HL-60 (cell line): ENCODE results near the gene BCL11A.

Experiments used
- GABPA ChIP-seq: IDR thresholded peaks from 2 replicates; pipeline ENCODE4 v1.6.1; 2012; ENCODE audit warnings: low read depth
- POLR2AphosphoS5 ChIP-seq: IDR thresholded peaks from 2 replicates; pipeline ENCODE4 v1.6.1; 2012; ENCODE audit warnings: low read depth
- SPI1 ChIP-seq: IDR thresholded peaks from 2 replicates; pipeline ENCODE4 v1.6.1; 2012; ENCODE audit warnings: low read depth, mild to moderate bottlenecking, borderline replicate concordance
- TF ChIP-seq, protein P1 (sequence below): IDR thresholded peaks from one replicate; pipeline ENCODE4 v1.5.1; 2011; ENCODE audit warnings: low read length, control low read depth, inconsistent platforms; ENCODE audit not compliant: insufficient read depth
- TF ChIP-seq, protein P2 (sequence below): IDR thresholded peaks from 2 replicates; pipeline ENCODE4 v1.6.1; 2012; ENCODE audit warnings: low read depth; ENCODE audit not compliant: insufficient replicate concordance

DNA sequence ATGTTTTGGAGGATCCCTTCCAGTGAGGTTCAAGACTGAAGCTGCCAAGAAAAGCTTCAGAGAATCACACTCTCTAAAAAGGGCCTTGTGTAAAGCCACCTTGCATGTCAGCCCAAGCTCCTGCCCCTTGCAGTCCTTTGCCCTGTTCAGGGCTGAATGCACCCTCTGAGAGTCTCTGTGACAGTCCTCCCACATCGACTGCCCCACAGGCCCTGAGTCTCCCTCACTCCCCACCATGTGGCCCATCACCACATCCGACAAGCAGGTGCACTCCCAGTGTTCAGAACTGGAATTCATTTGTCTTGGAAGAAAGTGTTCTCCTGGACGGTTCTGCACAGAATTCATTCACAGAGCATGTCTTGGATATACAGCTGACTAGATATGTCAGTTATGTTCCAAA, 31.0 kb downstream of the BCL11A start:
- TF ChIP-seq, protein P1, sequence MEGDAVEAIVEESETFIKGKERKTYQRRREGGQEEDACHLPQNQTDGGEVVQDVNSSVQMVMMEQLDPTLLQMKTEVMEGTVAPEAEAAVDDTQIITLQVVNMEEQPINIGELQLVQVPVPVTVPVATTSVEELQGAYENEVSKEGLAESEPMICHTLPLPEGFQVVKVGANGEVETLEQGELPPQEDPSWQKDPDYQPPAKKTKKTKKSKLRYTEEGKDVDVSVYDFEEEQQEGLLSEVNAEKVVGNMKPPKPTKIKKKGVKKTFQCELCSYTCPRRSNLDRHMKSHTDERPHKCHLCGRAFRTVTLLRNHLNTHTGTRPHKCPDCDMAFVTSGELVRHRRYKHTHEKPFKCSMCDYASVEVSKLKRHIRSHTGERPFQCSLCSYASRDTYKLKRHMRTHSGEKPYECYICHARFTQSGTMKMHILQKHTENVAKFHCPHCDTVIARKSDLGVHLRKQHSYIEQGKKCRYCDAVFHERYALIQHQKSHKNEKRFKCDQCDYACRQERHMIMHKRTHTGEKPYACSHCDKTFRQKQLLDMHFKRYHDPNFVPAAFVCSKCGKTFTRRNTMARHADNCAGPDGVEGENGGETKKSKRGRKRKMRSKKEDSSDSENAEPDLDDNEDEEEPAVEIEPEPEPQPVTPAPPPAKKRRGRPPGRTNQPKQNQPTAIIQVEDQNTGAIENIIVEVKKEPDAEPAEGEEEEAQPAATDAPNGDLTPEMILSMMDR = no peak
- no peak for TF ChIP-seq SPI1
- TF ChIP-seq, protein P2, sequence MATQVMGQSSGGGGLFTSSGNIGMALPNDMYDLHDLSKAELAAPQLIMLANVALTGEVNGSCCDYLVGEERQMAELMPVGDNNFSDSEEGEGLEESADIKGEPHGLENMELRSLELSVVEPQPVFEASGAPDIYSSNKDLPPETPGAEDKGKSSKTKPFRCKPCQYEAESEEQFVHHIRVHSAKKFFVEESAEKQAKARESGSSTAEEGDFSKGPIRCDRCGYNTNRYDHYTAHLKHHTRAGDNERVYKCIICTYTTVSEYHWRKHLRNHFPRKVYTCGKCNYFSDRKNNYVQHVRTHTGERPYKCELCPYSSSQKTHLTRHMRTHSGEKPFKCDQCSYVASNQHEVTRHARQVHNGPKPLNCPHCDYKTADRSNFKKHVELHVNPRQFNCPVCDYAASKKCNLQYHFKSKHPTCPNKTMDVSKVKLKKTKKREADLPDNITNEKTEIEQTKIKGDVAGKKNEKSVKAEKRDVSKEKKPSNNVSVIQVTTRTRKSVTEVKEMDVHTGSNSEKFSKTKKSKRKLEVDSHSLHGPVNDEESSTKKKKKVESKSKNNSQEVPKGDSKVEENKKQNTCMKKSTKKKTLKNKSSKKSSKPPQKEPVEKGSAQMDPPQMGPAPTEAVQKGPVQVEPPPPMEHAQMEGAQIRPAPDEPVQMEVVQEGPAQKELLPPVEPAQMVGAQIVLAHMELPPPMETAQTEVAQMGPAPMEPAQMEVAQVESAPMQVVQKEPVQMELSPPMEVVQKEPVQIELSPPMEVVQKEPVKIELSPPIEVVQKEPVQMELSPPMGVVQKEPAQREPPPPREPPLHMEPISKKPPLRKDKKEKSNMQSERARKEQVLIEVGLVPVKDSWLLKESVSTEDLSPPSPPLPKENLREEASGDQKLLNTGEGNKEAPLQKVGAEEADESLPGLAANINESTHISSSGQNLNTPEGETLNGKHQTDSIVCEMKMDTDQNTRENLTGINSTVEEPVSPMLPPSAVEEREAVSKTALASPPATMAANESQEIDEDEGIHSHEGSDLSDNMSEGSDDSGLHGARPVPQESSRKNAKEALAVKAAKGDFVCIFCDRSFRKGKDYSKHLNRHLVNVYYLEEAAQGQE = no peak
- TF ChIP-seq POLR2AphosphoS5 = no peak
- no peak for TF ChIP-seq GABPA
